HT-29 (cell line): ENCODE data around the gene SMYD3. TPM values are rescaled to one million over a fixed set of nuclear protein-coding genes. Genes with fewer than 3 reads are reported as not detected.
"Not testable (repeated sequence)": the region's sequence is repeated elsewhere in the genome, so short reads cannot be mapped to it uniquely, and the experiment has no call there.

Source experiments
- DNase-seq: peaks from one replicate; pipeline ENCODE4 v3.0.0-alpha.2; 2015; ENCODE audit warnings: low spot score
- total RNA-seq: library from RNA; depleted of rRNA; stranded (reverse); fragments of >200 nt; shearing (Covaris generic); gene quantifications from 2 replicates; pipeline ENCODE4 v1.2.3, GENCODE V29; 2014

SMYD3 gene
- total RNA-seq, 1 experiment from 2014 or later, result 24.3 TPM

GRCh38 chr1:245996811-245997210 lies 510.3 kb downstream of the SMYD3 start:
- DNase-seq, result no peak

DNA sequence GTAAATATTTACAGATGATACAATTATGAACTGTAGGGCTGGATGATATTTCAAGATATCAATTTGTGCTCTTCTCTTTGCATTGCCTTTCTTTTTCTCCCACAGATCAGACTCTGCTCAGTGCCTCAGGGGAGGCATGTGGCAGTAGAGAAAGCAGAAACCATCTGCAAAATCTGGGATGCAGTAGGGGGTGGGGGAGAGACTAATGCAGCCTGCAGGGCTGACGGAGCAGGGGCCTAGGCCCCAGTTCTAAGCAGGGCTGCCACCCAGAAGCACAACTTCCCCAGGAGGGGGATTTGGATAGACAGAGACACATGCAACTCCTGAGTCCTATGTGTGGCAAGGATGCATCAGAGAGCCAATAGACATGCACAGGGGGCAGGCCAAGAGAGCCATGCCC lies 511.6 kb downstream of the SMYD3 start:
- DNase-seq, result no peak

- no peak for DNase-seq
Observed at GRCh38 chr1:245991266-245991665, 515.8 kb downstream of the SMYD3 start.

DNA sequence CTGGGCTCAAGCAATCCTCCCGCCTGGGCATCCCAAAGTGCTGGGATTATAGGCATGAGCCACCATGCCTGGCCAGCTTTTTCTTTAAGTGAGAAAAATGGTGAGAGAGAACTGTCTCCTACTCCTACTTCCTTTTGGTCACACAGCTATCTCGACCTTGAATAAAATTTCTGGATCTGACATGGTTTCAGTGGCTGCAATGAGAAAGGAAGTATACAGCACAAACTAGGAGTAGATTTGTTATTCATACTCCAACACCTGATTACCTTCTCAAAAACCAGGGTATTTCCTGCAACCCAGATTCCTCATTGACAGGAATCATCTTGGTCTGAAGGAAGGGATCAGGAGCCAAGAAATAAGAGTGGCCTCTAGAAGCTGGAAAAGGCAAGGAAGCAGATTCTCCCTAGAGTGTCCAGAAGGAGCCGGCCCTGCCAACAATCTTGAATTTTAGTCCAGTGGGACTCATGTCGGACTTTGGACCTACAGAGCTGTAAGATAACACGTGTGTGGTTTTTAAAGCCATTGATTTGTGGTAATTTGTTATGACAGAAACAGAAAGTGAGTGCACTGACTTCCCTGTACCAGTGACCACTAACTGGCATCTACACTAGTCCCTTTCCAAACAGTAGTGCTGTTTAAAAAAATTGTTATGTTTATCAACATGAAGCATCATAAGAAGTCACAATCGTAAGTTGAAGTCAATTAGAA lies 516.6 kb downstream of the SMYD3 start:
- DNase-seq, result no peak

DNA sequence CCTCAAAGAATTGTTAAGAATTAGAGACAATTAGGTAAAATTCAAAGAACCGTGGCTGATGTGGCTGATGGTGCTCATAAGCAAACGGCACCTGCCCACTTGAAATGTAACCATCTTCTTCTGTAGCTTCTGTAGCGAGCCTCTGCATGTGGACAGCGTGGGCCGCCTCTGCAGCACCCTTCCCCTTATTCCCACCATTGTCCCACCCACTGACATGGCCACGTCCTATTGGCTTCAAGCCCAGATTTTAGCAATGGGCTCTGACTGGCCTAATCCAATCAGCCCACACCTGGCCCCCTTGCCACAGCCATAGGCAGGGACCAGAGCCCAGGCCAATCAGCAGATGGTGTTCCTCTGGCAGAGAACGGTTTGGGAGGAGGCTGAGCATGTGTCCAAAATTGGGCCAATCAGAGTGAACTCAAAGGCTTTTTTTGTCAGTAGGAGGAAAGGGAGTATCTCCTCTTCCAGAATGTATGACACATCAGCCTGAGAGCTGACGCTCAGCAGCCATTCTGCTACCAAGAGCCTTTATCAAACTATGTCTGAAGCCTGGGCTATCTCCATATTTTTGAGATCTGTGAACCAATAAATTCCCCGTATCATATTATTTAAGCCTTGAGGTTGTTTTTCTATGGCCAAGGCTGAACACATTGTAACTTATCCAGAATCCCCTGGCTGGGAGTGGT lies 518.5 kb downstream of the SMYD3 start:
- DNase-seq, result no peak

DNA sequence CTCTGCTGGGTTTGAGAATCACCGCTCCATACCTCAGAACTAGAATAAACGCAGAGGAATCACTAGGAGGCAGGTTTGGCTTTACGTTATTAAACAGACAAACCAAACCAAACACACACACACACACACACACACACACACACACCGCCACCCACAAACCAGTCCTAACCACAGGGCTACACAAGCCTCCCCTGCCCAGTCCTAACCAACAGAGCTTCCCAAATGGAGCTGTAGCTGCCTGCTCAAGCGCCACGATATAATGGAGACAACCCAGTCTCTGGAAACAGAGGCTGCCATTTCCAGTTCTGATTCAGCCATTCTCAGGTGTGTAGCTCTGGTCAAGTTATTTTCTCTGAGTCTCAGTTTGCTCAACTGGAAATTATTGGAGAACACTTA lies 519.1 kb downstream of the SMYD3 start:
- no peak for DNase-seq

- no peak for DNase-seq
Observed at GRCh38 chr1:245987577-245987976, 519.5 kb downstream of the SMYD3 start.

GRCh38 chr1:245987219-245987545 lies 519.9 kb downstream of the SMYD3 start:
- DNase-seq, result no peak

DNA sequence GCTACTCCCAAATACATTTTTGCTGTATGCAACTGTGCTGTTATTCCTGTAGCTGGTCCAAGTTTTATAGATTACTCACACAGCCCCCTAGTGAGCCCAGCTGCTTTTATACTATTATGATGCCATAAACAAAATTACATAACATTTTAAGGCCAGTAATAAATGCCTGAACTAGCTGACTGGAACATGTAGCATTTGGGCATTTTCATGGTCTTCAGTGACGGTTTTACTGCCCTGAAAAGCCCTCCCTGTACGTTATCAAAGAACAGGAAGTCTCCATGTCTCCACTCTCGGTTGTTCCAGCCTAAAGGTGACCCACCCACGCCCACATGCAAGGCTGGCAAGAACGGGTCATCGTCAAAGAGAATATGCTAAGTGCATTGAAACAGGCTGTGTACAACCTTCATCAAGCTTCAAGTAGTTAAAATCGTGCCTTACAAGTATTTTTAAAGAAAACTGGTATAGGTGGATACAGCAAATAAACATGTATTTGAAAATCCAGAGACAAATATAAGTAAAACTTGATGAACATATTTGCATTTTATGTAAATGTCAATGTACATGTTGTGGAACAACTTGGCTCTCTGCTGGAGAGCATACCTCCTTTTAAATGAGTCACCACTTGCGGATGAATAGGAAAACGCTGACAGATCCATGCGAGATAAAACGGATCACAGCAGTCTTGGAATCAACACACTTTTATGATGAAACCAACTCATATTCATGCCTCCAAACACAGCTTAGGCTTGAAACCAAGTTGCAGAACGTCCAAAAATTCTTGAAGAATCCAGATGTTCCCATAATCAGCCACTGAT lies 520.5 kb downstream of the SMYD3 start:
- peak; percentile 37 for DNase-seq

DNA sequence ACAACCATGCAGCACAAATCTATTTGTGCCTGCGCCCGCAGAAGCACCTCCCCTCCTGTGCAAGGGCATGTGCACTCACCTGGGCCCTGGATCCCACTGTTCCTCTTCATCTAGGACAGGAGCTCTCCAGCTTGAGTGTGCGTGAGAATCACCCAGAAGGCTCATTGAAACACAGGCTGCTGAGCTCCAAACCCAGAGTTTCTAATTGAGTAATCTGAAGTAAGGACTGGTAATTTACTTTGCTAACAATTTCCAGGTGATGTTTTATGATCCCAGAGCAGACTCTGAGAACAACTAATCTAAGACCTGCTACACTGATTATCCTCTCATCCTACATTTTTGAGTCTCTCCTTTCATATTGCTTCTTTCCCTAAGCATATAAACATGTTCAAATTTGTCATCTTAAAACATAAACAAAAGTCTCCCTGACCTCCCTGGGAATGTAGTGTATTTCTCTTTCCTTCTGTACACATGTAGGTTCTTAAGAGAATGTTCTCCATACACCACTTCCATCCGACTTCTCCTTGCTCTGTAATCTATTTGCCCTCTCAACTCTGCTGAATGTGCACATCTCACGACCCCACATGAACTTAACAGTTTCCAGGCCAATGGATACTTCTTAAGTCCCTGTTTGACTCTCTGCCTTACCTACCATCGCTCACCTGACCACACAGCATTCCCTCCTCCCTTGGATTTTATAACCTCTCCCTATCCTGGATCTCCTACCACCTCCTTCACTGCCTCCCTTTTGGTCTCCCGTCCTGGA lies 522.5 kb downstream of the SMYD3 start:
- DNase-seq, result no peak

- no peak for DNase-seq
Observed at GRCh38 chr1:245983294-245983967, 523.6 kb downstream of the SMYD3 start.

DNA sequence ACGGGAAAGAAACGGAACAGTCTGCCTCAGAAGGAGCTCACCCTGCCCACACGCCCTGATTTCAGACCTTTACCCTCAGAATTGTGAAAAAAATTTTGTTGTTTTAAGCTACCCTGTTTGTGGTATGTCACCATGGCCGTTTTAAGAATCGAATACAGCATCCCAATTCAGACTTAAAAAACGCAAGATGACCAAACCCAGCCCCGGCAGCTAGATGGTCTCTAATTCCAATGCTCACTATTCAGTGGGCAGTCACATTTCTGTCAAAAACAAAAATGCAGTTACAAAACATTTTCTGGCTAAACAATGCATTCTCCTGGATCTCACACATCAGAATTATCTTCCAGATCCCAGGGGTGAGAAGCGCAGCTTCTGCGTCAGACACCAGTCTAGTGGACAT lies 527.5 kb downstream of the SMYD3 start:
- DNase-seq, result no peak

- no peak for DNase-seq
Observed at GRCh38 chr1:245978915-245979314, 528.2 kb downstream of the SMYD3 start.

DNA sequence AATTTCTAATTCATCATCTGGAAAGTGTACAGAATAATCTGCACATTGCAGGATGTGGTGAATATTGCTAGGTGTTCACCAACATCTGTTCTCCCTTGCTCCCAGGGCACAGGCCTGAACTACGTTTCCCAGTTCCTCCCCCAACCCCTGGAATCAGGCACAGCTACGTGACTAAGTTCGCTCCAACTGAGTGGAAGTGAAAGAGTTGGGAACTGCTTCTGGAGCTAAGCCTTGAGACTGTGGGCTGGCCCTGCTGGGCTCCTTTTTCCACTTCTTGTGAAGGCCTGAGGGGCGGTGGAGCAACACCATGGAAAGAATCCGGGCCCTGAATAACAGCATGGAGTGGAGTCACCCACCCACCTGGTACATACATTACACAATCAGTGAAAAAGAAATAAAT lies 534.6 kb downstream of the SMYD3 start:
- DNase-seq, result no peak

- no peak for DNase-seq
Observed at GRCh38 chr1:245971711-245972085, 535.4 kb downstream of the SMYD3 start.

- not testable (repeated sequence) for DNase-seq
Observed at GRCh38 chr1:245971076-245971710, 535.9 kb downstream of the SMYD3 start.

DNA sequence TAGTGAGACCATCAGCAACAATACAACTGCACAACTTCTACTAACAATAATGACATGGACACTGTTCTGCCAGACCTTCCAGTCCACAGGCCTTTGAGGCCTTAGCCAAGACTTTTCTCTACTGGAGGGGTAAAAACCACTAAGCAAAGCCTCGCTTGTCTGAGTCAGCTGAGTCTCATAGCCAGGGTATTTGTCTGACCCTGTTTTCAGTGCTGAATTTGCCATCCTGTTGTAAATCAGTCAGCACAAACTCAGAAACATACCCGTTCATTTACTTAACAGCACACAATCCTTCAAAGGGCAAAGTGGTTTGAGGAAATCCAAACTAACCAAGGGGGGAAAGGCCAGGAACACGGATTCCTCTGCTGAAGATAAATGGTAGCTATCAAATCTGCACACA lies 537.8 kb downstream of the SMYD3 start:
- DNase-seq, result no peak

- no peak for DNase-seq
Observed at GRCh38 chr1:245968775-245969174, 538.3 kb downstream of the SMYD3 start.

DNA sequence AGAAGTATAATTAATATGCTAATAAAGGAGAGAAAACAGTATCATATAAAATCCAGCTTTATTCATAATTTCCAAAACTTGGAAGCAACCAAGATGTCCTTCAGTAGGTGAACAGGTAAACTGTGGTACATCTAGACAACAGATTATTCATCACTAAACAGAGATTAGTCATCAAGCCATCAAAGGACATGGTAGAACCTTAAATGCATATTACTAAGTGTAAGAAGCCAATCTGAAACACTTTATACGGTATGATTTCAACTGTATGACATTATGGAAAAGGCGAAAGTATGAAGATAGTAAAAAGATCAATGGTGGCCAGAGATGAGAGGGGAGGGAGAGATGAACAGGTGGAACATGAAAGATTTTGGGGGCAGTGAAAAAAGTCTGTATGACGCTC lies 541.7 kb downstream of the SMYD3 start:
- no peak for DNase-seq

- DNase-seq, result no peak
Observed at GRCh38 chr1:245963649-245964048, 543.4 kb downstream of the SMYD3 start.

DNA sequence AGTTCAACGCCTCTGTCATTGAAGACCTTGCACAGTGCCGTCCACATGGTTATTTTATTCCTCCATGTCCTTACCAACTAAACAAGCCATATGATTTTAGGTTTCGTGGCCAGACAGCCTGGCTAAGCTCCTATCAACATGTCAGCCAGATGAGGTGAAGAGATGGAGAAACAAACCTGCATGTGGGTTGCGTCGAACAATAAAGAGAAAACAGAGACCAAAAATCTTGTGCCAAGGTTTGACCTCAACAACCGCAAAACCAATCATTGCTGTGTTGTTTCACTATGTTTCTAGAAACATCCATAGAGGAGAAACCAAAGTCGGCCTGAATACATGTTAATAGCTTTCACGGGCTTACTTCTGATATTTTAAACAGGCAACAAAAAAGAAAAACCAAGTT lies 544.6 kb downstream of the SMYD3 start:
- DNase-seq, result no peak
